Stimulated activated effector memory CD8-positive, alpha-beta T cell treated with anti-CD3 and anti-CD28 coated beads, Interleukin-12 subunit alpha, Interleukin-12 subunit beta, amount 100 ng/mL, for 72 hours (primary cell): ENCODE results near the gene POU5F1.
"Not testable (repeated sequence)": the region's sequence is repeated elsewhere in the genome, so short reads cannot be mapped to it uniquely, and the experiment has no call there.

Source experiments
- ATAC-seq: fragments of 150-1000 bp; cut with Tn5 transposase; 2 replicates; pipeline ENCODE4 v1.10.0; 2021
- DNase-seq, 2 donors: peaks; one replicate each; pipeline ENCODE4 v3.0.0; 2021 to 2022; ENCODE audit warnings: low spot score in 2 of 2
- H3K27ac Mint-ChIP-seq: one replicate; pipeline ENCODE4 v1.8.0; 2022; ENCODE audit warnings: mild to moderate bottlenecking, mixed read lengths
- H3K36me3 Mint-ChIP-seq: one replicate; pipeline ENCODE4 v1.8.0; 2022; ENCODE audit warnings: mild to moderate bottlenecking, mixed read lengths
- H3K4me1 Mint-ChIP-seq: one replicate; pipeline ENCODE4 v1.8.0; 2022; ENCODE audit warnings: mixed read lengths
- H3K4me3 Mint-ChIP-seq: one replicate; pipeline ENCODE4 v1.8.0; 2022; ENCODE audit warnings: mild to moderate bottlenecking, mixed read lengths
- H3K9me3 Mint-ChIP-seq: one replicate; pipeline ENCODE4 v1.8.0; 2022; ENCODE audit warnings: mixed read lengths

The POU5F1 gene

GRCh38 chr6:31196251-31197022 is 26.0 kb upstream of the POU5F1 start:
- H3K9me3 Mint-ChIP-seq, DNase-seq: not testable (repeated sequence)
- Mint-ChIP-seq H3K36me3 (peaks cover 35% of the 10 kb centered on the region), H3K4me1 (peaks cover 38% of the 10 kb centered on the region), H3K27ac (peak overlapping the region; percentile 93), H3K4me3 (peak overlapping the region; percentile 71)
- peak; percentile 1 for ATAC-seq

- Mint-ChIP-seq H3K4me1 (peaks cover 33% of the 10 kb centered on the region), H3K36me3 (peaks cover 35% of the 10 kb centered on the region)
- H3K27ac Mint-ChIP-seq, H3K4me3 Mint-ChIP-seq, ATAC-seq, DNase-seq, H3K9me3 Mint-ChIP-seq: not testable (repeated sequence)
Observed at GRCh38 chr6:31195308-31195979, 25.0 kb upstream of the POU5F1 start.

GRCh38 chr6:31194061-31194834 is 23.8 kb upstream of the POU5F1 start:
- Mint-ChIP-seq H3K4me3 (no peak overlapping the region), H3K36me3 (peaks cover 31% of the 10 kb centered on the region), H3K9me3 (no peaks in the 10 kb centered on the region), H3K27ac (no peak overlapping the region), H3K4me1 (peaks cover 24% of the 10 kb centered on the region)
- DNase-seq (no peak), ATAC-seq (no peak)

GRCh38 chr6:31193206-31193605 is 22.7 kb upstream of the POU5F1 start:
- Mint-ChIP-seq H3K4me1 (peaks cover 16% of the 10 kb centered on the region), H3K9me3 (no peaks in the 10 kb centered on the region), H3K4me3 (no peak overlapping the region), H3K36me3 (peaks cover 22% of the 10 kb centered on the region), H3K27ac (no peak overlapping the region)
- DNase-seq: no peak
- ATAC-seq: no peak

GRCh38 chr6:31192431-31193105 is 22.1 kb upstream of the POU5F1 start:
- DNase-seq: peak in 1 of 2 donors; percentile 80
- ATAC-seq: peak; percentile 39
- not testable (repeated sequence) for H3K27ac Mint-ChIP-seq, H3K4me3 Mint-ChIP-seq, H3K9me3 Mint-ChIP-seq
- Mint-ChIP-seq H3K4me1 (peaks cover 11% of the 10 kb centered on the region), H3K36me3 (peaks cover 15% of the 10 kb centered on the region)

GRCh38 chr6:31190488-31190887 is 20.0 kb upstream of the POU5F1 start:
- DNase-seq (no peak), ATAC-seq (no peak)
- peaks cover 6% of the 10 kb centered on the region for H3K36me3 Mint-ChIP-seq
- no peaks in the 10 kb centered on the region for H3K9me3 Mint-ChIP-seq
- no peak overlapping the region for H3K27ac Mint-ChIP-seq
- peaks cover 11% of the 10 kb centered on the region for H3K4me1 Mint-ChIP-seq
- no peak overlapping the region for H3K4me3 Mint-ChIP-seq

- peaks cover 12% of the 10 kb centered on the region for H3K4me1 Mint-ChIP-seq
- H3K27ac Mint-ChIP-seq, H3K36me3 Mint-ChIP-seq, ATAC-seq, H3K4me3 Mint-ChIP-seq, DNase-seq, H3K9me3 Mint-ChIP-seq: not testable (repeated sequence)
Observed at GRCh38 chr6:31189223-31189622, 18.7 kb upstream of the POU5F1 start.

GRCh38 chr6:31187780-31188194 is 17.3 kb upstream of the POU5F1 start:
- Mint-ChIP-seq H3K4me3 (no peak overlapping the region), H3K36me3 (peaks cover 6% of the 10 kb centered on the region), H3K9me3 (no peaks in the 10 kb centered on the region), H3K4me1 (peaks cover 12% of the 10 kb centered on the region), H3K27ac (no peak overlapping the region)
- DNase-seq (no peak), ATAC-seq (no peak)

- Mint-ChIP-seq H3K9me3 (no peaks in the 10 kb centered on the region), H3K4me1 (peaks cover 12% of the 10 kb centered on the region), H3K4me3 (no peak overlapping the region), H3K27ac (peak overlapping the region; percentile 73), H3K36me3 (no peaks in the 10 kb centered on the region)
- DNase-seq (no peak), ATAC-seq (no peak)
Observed at GRCh38 chr6:31186052-31186734, 15.7 kb upstream of the POU5F1 start.

- peaks cover 12% of the 10 kb centered on the region for H3K4me1 Mint-ChIP-seq
- not testable (repeated sequence) for H3K36me3 Mint-ChIP-seq, H3K9me3 Mint-ChIP-seq, H3K4me3 Mint-ChIP-seq, DNase-seq
- ATAC-seq: peak; percentile 32
- H3K27ac Mint-ChIP-seq: peak overlapping the region; percentile 73
Observed at GRCh38 chr6:31185695-31186051, 15.2 kb upstream of the POU5F1 start.

GRCh38 chr6:31183859-31184258 is 13.4 kb upstream of the POU5F1 start:
- not testable (repeated sequence) for H3K9me3 Mint-ChIP-seq, H3K4me3 Mint-ChIP-seq, DNase-seq, H3K27ac Mint-ChIP-seq, ATAC-seq, H3K36me3 Mint-ChIP-seq
- peaks cover 19% of the 10 kb centered on the region for H3K4me1 Mint-ChIP-seq

- peaks cover 25% of the 10 kb centered on the region for H3K4me1 Mint-ChIP-seq
- DNase-seq, H3K36me3 Mint-ChIP-seq, H3K9me3 Mint-ChIP-seq, ATAC-seq, H3K4me3 Mint-ChIP-seq, H3K27ac Mint-ChIP-seq: not testable (repeated sequence)
Observed at GRCh38 chr6:31183287-31183686, 12.8 kb upstream of the POU5F1 start.

- H3K36me3 Mint-ChIP-seq: no peaks in the 10 kb centered on the region
- ATAC-seq: peak; percentile 87
- DNase-seq: peak; percentile 35 to 73
- H3K4me1 Mint-ChIP-seq: peaks cover 31% of the 10 kb centered on the region
- H3K27ac Mint-ChIP-seq: peak overlapping the region; percentile 89
- H3K4me3 Mint-ChIP-seq: peak overlapping the region; percentile 76
- H3K9me3 Mint-ChIP-seq: no peaks in the 10 kb centered on the region
Observed at GRCh38 chr6:31180500-31180899, 10.0 kb upstream of the POU5F1 start.

- H3K36me3 Mint-ChIP-seq: no peaks in the 10 kb centered on the region
- DNase-seq (no peak), ATAC-seq (no peak)
- no peaks in the 10 kb centered on the region for H3K9me3 Mint-ChIP-seq
- H3K4me1 Mint-ChIP-seq: peaks cover 35% of the 10 kb centered on the region
- H3K4me3 Mint-ChIP-seq: peak overlapping the region; percentile 76
- peak overlapping the region; percentile 89 for H3K27ac Mint-ChIP-seq
Observed at GRCh38 chr6:31179896-31180295, 9.4 kb upstream of the POU5F1 start.

- H3K27ac Mint-ChIP-seq: peak overlapping the region; percentile 43
- no peaks in the 10 kb centered on the region for H3K36me3 Mint-ChIP-seq
- no peaks in the 10 kb centered on the region for H3K9me3 Mint-ChIP-seq
- no peak for ATAC-seq
- H3K4me3 Mint-ChIP-seq: peak overlapping the region; percentile 32
- peaks cover 35% of the 10 kb centered on the region for H3K4me1 Mint-ChIP-seq
- no peak for DNase-seq
Observed at GRCh38 chr6:31179042-31179386, 8.5 kb upstream of the POU5F1 start.
